GM19023 (cell line): ENCODE data around the gene HOXB8.

Experiments used
- ATAC-seq: cut with Tn5 transposase; IDR thresholded peaks from one replicate; pipeline ENCODE4 v1.9.1; 2021; ENCODE audit warnings: mild to moderate bottlenecking, moderate library complexity; ENCODE audit not compliant: unreplicated experiment

Gene HOXB8

DNA sequence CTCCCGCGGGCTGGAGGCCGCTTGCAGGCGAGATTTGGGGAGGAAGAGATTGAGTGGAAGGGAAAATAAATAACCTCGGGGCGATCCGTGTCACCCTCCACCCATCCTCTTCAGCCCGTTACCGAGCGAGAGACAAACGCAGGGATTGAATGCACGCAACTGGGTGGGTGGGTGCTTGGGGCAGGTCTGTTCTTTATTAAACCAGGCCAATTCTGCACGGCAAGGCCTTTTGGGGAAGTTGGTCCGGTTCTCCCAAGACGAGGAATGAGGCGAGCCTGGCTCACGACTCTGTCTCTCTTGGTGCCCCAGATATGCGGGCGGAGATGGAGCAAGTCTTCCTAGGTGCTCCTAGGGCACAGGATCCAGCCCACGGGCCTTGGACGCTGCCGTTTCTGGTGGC lies 3.9 kb downstream of the HOXB8 start:
- ATAC-seq: no peak

GRCh38 chr17:48610282-48611211 lies 4.5 kb downstream of the HOXB8 start, which contains the start of gene HOXB7:
TSS of gene HOXB7 (minus strand) at chr17:48611017. CDS start at chr17:48610918, 99 bp downstream.
- no peak for ATAC-seq

- no peak for ATAC-seq
These were observed 5.3 kb downstream of the HOXB8 start for GRCh38 chr17:48609759-48610281.

DNA sequence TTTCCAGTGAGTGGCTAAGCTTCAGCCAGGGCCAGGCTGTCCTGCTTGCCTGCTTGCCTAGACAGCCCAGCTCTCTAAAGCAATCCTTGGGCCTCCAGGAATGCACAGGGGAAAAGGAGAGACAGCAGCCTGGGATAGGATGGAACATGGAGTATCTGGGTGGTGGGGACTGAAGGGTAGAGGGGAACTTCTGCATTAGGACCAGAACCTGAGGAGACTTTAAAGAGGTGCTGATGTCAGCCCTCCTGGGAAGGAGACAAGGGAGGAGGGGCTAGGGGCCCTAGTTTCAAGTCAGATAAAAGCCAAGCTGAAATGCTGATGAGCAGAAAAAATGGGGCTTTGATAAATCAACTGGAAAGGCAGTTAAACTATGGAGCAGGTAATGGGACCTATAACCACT lies 6.1 kb downstream of the HOXB8 start:
- no peak for ATAC-seq

DNA sequence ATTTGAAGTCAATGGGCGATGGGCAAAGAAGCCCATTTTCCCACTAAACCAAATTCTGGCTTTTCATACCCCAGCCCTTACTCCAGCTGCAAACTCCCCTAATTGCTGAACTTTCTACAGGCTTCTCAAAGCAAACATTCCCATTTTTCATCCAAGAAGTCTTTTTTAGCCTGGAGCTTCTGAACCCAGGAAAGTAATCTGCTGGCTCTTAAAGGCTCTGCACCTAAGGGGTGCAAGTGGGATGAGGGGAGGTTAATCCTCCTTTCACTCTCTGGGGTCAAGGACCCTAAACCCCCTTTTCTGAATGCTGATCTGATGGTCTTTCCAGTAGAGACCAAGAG lies 6.6 kb downstream of the HOXB8 start:
- no peak for ATAC-seq

GRCh38 chr17:48606892-48607614 lies 8.0 kb downstream of the HOXB8 start:
- no peak for ATAC-seq

GRCh38 chr17:48605991-48606891 lies 8.9 kb downstream of the HOXB8 start:
- ATAC-seq: no peak

GRCh38 chr17:48605409-48605919 lies 9.6 kb downstream of the HOXB8 start:
- no peak for ATAC-seq

DNA sequence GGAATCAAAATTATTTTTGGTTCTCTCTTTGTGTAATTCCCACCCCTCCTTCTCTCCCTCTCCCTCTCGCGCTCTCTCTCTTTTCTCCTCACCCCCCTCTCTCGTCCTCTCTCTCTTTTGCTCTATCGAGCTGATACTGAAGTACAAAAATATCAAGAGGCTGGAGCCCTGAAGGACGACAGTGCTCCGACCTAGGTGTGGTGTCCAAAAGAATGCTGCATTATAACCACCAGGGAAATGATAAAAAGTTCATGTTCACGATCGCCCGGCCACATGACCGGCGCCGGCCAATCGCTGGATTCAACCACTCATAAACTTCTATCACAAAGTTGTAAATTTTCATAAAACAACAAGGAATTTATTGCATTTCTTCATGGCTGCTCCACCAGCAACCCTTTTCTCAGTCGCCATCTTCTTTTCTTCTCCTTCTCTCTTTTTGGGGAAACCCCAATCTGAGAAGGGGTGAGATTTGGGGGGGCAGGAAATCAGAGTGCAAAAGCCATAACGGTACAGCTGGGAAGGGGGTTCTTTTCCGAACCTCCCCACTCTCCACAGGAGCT lies 10.2 kb downstream of the HOXB8 start, which contains the start of gene HOXB6:
Gene HOXB6, minus strand, starts transcription at position 217 of the 560 bp plus-strand sequence. CDS start 6,836 bp downstream, outside the sequence.
- no peak for ATAC-seq

DNA sequence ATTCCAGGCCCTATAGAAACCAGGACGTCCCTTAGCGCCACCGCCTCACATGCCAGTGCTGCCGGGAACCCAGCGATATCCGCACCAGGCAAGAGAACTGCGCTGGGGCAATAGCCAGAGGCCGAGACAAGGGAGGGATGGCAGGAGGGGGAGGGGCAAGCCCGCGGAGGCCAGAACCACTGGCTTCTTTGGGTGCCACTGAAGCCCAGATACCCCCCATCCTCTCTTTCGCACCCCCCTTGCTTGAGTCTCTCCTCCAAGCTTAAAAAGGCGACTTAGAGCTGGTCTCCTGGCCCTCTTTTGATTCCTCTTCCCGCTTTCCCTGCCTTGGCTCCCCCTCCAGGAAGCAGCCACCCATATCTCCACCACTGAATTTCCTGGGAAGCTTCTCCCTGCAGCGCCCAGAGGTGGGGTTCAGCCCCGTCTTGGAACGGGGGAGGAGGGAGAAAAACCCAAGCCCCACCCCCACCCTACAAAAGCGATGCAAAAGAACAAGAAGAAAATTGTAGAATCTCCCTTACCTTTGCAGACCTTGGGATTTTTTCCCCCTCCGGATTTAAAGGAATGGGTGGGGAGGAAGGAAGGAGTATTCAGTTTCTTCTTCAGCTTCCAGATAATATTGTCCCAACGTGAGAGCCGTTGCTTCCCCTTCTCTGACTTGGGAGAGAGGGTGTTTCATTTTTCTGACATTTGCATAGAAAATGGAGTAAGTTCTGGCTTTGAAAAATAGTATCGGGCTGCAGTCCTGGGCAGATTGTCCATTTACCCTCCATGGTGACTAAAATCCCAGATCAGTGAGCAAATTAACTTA lies 10.9 kb downstream of the HOXB8 start:
- no peak for ATAC-seq

- no peak for ATAC-seq
These were observed 13.3 kb downstream of the HOXB8 start for GRCh38 chr17:48601539-48602425.

- no peak for ATAC-seq
These were observed 13.9 kb downstream of the HOXB8 start for GRCh38 chr17:48601207-48601538.

DNA sequence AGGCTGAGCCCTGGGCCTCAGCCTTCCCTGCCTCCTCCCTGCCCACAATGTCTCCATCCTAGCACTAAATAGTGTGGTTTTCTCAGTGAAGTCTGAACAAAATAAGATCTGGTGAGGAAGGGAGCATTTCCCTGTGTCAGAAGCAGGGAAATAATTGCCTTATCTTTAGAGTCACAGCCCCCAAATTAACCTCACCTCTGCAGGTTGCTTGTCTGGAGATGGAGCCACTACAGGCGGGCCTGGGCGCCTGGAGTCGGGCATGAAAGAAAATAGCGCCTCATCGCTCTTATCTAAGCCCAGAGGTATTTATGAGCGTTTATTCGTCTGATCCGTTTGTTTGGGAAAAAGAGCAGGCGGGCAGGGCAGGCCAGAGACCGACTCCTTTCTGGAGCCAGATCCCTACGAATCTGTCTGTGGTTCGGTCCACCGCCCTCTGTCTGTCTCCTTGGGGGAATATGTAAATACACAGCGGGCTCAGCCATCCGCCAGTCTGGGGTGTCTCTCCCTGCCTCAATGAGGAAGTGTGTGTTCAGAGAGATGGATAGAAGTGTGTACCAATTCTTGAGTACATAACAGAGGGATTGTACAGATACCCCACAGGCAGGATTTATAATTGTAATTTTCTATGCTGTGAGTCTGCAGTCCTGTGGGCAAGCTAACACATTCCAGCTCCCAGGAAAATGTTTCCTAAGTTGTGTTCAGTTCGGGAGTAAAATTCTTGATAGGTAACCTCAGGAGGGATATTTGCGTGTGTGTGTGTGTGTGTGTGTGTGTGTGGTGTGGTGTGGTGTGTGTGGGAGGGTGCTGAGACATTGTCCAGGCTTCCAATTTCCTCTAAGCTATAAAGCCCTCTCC lies 14.6 kb downstream of the HOXB8 start:
- ATAC-seq: no peak

- no peak for ATAC-seq
These were observed 15.7 kb downstream of the HOXB8 start for GRCh38 chr17:48599354-48599753.

GRCh38 chr17:48598736-48599135 lies 16.4 kb downstream of the HOXB8 start:
- ATAC-seq: no peak

- ATAC-seq: no peak
These were observed 17.1 kb downstream of the HOXB8 start for GRCh38 chr17:48597778-48598631.

- no peak for ATAC-seq
These were observed 17.6 kb downstream of the HOXB8 start for GRCh38 chr17:48597528-48597777.
